OCI-LY3 (cell line): ENCODE results near the gene ACSF2.
"Not testable (repeated sequence)": the region's sequence is repeated elsewhere in the genome, so short reads cannot be mapped to it uniquely, and the experiment has no call there.

ENCODE experiments used
- H2AFZ ChIP-seq: fragments of 200-600, 300-600 bp; shearing (Covaris generic); 2 replicates; pipeline ENCODE4 v1.6.0; 2014; ENCODE audit warnings: antibody characterized with exemption, low read depth, low read length
- H3K27ac ChIP-seq: fragments of 200-600, 300-600 bp; sonication (generic); 2 replicates; pipeline ENCODE4 v1.5.1; 2014; ENCODE audit warnings: mild to moderate bottlenecking, low read length, moderate library complexity, mixed read lengths
- H3K27me3 ChIP-seq: fragments of 200-600, 300-600 bp; sonication (generic); 2 replicates; pipeline ENCODE4 v1.6.1; 2014; ENCODE audit warnings: low read depth, low read length, mixed read lengths
- H3K36me3 ChIP-seq: fragments of 200-600, 300-600 bp; sonication (generic); replicated peaks from 2 replicates; pipeline ENCODE3; 2014; ENCODE audit warnings: low read depth, low read length, mixed read lengths
- H3K4me1 ChIP-seq: fragments of 300-600, 200-600 bp; sonication (generic); 2 replicates; pipeline ENCODE4 v1.6.1; 2014; ENCODE audit warnings: low read length, mixed read lengths
- H3K4me2 ChIP-seq: fragments of 200-600, 300-600 bp; sonication (generic); 2 replicates; pipeline ENCODE4 v1.6.1; 2014; ENCODE audit warnings: low read length, mixed read lengths
- H3K4me3 ChIP-seq: fragments of 300-600, 200-600 bp; sonication (generic); 2 replicates; pipeline ENCODE4 v1.5.1; 2014; ENCODE audit warnings: antibody characterized with exemption, mild to moderate bottlenecking, low read length, moderate library complexity
- H3K79me2 ChIP-seq: fragments of 300-600, 200-600 bp; shearing (Covaris generic); 2 replicates; pipeline ENCODE4 v1.6.1; 2014; ENCODE audit warnings: mild to moderate bottlenecking, low read length, mixed read lengths
- H3K9ac ChIP-seq: fragments of 300-600, 200-600 bp; shearing (Covaris generic); 2 replicates; pipeline ENCODE4 v1.6.0; 2014; ENCODE audit warnings: mild to moderate bottlenecking, low read length, moderate library complexity
- H3K9me3 ChIP-seq: fragments of 200-600, 300-600 bp; shearing (Covaris generic); 2 replicates; pipeline ENCODE4 v1.6.1; 2014; ENCODE audit warnings: low read length, mixed read lengths; ENCODE audit not compliant: insufficient read depth
- H4K20me1 ChIP-seq: fragments of 200-600, 300-600 bp; sonication (generic); 2 replicates; pipeline ENCODE4 v1.6.1; 2016; ENCODE audit warnings: low read length, mixed read lengths; ENCODE audit not compliant: insufficient read depth
- CTCF ChIP-seq: fragments of 200-600, 300-600 bp; sonication (generic); IDR thresholded peaks from 2 replicates; pipeline ENCODE4 v1.5.1; 2014; ENCODE audit warnings: antibody characterized with exemption, low read length, low read depth
- EZH2phosphoT487 ChIP-seq: fragments of 200-600 bp; shearing (Covaris generic); IDR thresholded peaks from 2 replicates; pipeline ENCODE4 v1.6.1; 2018; ENCODE audit warnings: antibody characterized with exemption, mixed run types, low read depth

Gene ACSF2

DNA sequence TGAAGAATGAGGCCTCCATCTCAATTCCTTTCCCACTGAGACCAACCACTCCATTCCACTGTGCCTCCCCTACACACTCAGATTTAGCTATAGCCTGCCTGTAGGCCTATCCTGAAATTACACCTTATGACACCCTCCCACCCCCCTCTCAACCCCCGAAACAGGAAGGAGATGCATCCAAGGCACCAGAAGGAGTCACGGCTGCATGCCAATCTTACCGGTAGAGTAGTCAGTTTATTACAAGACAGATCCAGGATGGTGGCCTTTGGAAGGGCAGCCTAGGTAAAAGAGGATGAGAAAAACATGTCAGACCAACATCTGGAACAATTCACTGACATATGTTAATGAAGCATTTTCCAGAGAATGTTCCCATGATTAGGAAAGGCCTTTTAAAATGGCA is 31.3 kb upstream of the ACSF2 start:
- peaks cover 56% of the 10 kb centered on the region for H3K79me2 ChIP-seq
- no peak overlapping the region for H3K4me2 ChIP-seq
- no peak overlapping the region for H3K27ac ChIP-seq
- no peak overlapping the region for H3K9ac ChIP-seq
- TF ChIP-seq EZH2phosphoT487 = no peak
- no peak for TF ChIP-seq CTCF
- no peak overlapping the region for H3K4me3 ChIP-seq
- no peak overlapping the region for H2AFZ ChIP-seq
- peaks cover 34% of the 10 kb centered on the region for H3K4me1 ChIP-seq
- peaks cover 13% of the 10 kb centered on the region; the same call in 1 of the 2 replicates for H4K20me1 ChIP-seq
- no peaks in the 10 kb centered on the region for H3K27me3 ChIP-seq
- H3K36me3 ChIP-seq = peaks cover 55% of the 10 kb centered on the region
- no peaks in the 10 kb centered on the region for H3K9me3 ChIP-seq

- peak overlapping the region; percentile 95 for H3K4me2 ChIP-seq
- H3K9ac ChIP-seq = peak overlapping the region; percentile 96
- no peak overlapping the region for H2AFZ ChIP-seq
- H3K27ac ChIP-seq = peak overlapping the region; percentile 51
- peaks cover 13% of the 10 kb centered on the region; the same call in 1 of the 2 replicates for H4K20me1 ChIP-seq
- peaks cover 27% of the 10 kb centered on the region for H3K4me1 ChIP-seq
- peaks cover 42% of the 10 kb centered on the region for H3K36me3 ChIP-seq
- no peak for TF ChIP-seq EZH2phosphoT487
- TF ChIP-seq CTCF = no peak
- no peaks in the 10 kb centered on the region for H3K9me3 ChIP-seq
- peaks cover 47% of the 10 kb centered on the region for H3K79me2 ChIP-seq
- H3K27me3 ChIP-seq = no peaks in the 10 kb centered on the region
- peak overlapping the region; percentile 97 for H3K4me3 ChIP-seq
Observed at GRCh38 chr17:50396261-50397110, 29.5 kb upstream of the ACSF2 start.

DNA sequence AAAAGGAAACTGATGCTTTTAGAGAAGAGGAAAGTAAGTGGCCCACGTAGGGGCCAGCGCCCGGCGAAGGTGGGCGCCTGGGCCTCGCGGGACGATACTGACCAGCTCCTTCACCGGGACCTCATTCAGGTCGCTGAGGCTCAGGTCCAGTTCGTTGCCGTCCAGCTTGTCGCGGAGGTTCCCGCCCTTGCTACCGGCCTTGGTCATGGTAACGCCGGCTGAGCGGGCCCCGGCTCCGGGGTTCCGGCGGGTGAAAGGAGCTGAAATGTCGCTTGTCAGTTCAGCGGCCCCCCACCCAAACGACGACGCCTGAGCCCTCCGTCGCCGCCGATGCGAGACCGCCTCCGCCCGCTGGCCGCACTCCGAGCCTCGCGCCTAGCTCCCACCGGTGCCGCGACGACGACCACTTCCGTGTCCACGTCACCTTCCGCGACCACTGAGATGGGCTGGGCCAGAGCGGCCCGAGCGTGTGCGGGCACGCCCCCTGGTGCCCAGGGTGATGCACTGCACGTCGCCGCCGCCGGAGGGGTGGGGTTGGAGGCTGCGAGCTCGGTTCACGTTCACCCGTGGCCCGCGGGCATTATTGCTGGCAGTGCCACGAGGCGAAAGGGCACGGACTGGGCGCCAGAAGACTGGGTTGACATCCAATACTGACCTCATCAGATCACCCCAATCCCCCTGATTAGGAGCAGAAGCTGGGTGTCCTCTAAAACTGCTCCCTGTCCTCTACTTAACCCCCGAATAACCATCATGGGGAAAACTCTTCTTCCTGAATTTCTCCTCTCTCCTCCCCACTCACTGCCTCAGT is 28.7 kb upstream of the ACSF2 start, which contains the start of gene LRRC59:
LRRC59 (minus strand) TSS at position 413 of the 808 bp plus-strand sequence; CDS start at position 207, 206 bp downstream.
- peak within 1 kb of the TSS; percentile 95 for H3K4me2 ChIP-seq
- peak within 1 kb of the TSS; percentile 51 for H3K27ac ChIP-seq
- H3K4me1 ChIP-seq = peaks cover 18% of the 10 kb centered on the region
- no peaks in the 10 kb centered on the region for H3K27me3 ChIP-seq
- no peaks in the 10 kb centered on the region for H3K9me3 ChIP-seq
- H4K20me1 ChIP-seq = peaks cover 13% of the 10 kb centered on the region; the same call in 1 of the 2 replicates
- peaks cover 36% of the 10 kb centered on the region for H3K36me3 ChIP-seq
- peak within 1 kb of the TSS; percentile 95 for H2AFZ ChIP-seq
- peaks cover 47% of the 10 kb centered on the region for H3K79me2 ChIP-seq
- TF ChIP-seq EZH2phosphoT487 = no peak
- peak; percentile 79 for TF ChIP-seq CTCF
- H3K4me3 ChIP-seq = peak within 1 kb of the TSS; percentile 97
- H3K9ac ChIP-seq = peak within 1 kb of the TSS; percentile 96

GRCh38 chr17:50397919-50398285 is 28.1 kb upstream of the ACSF2 start:
- H3K4me3 ChIP-seq = peak overlapping the region; percentile 97
- peak overlapping the region; percentile 95 for H2AFZ ChIP-seq
- no peaks in the 10 kb centered on the region for H3K27me3 ChIP-seq
- peaks cover 18% of the 10 kb centered on the region for H3K4me1 ChIP-seq
- H3K79me2 ChIP-seq = peaks cover 44% of the 10 kb centered on the region
- H3K27ac ChIP-seq = no peak overlapping the region
- H3K9me3 ChIP-seq = no peaks in the 10 kb centered on the region
- TF ChIP-seq CTCF = no peak
- no peak for TF ChIP-seq EZH2phosphoT487
- peak overlapping the region; percentile 65 for H3K9ac ChIP-seq
- H4K20me1 ChIP-seq = peaks cover 13% of the 10 kb centered on the region; the same call in 1 of the 2 replicates
- H3K4me2 ChIP-seq = peak overlapping the region; percentile 94
- peaks cover 30% of the 10 kb centered on the region for H3K36me3 ChIP-seq

- H3K4me2 ChIP-seq = not testable (repeated sequence)
- Histone ChIP-seq H3K4me1 (peaks cover 18% of the 10 kb centered on the region), H4K20me1 (peaks cover 13% of the 10 kb centered on the region; the same call in 1 of the 2 replicates)
Observed at GRCh38 chr17:50398672-50399071, 27.3 kb upstream of the ACSF2 start.

More at GRCh38 chr17:50398672-50399071, 27.3 kb upstream of the ACSF2 start:
- not testable (repeated sequence) for H3K9me3 ChIP-seq, H3K9ac ChIP-seq, H3K27me3 ChIP-seq, H2AFZ ChIP-seq, H3K27ac ChIP-seq, H3K4me3 ChIP-seq
- Histone ChIP-seq H3K36me3 (peaks cover 23% of the 10 kb centered on the region), H3K79me2 (peaks cover 40% of the 10 kb centered on the region)
